Mucosa of rectum (tissue), 2 donors: Measurements from ENCODE around the gene SLC4A7.

Experiments used
- H3K27ac ChIP-seq, 2 donors: one replicate each; pipeline ENCODE4 v1.7.0; 2013; ENCODE audit warnings: inconsistent platforms in 2 of 2, low read depth in 2 of 2, low read length in 2 of 2
- H3K27me3 ChIP-seq, 2 donors: one replicate each; pipeline ENCODE4 v1.7.0; 2013; ENCODE audit warnings: low read length in 2 of 2; ENCODE audit not compliant: control insufficient read depth in 2 of 2, insufficient read depth in 2 of 2
- H3K36me3 ChIP-seq, 2 donors: one replicate each; pipeline ENCODE4 v1.7.0; 2013; ENCODE audit warnings: low read length in 2 of 2; ENCODE audit not compliant: control insufficient read depth in 2 of 2, insufficient read depth in 2 of 2
- H3K4me1 ChIP-seq, 2 donors: one replicate each; pipeline ENCODE4 v1.7.0; 2013; ENCODE audit warnings: low read length in 2 of 2, mild to moderate bottlenecking in 1 of 2; ENCODE audit not compliant: control insufficient read depth in 2 of 2, insufficient read depth in 2 of 2
- H3K4me3 ChIP-seq, 2 donors: one replicate each; pipeline ENCODE4 v1.7.0; 2013; ENCODE audit warnings: low read length in 2 of 2
- H3K9ac ChIP-seq, 2 donors: one replicate each; pipeline ENCODE4 v1.7.0; 2013; ENCODE audit warnings: low read length in 2 of 2, low read depth in 1 of 2, mild to moderate bottlenecking in 1 of 2
- H3K9me3 ChIP-seq, 2 donors: one replicate each; pipeline ENCODE4 v1.7.0; 2013; ENCODE audit warnings: low read length in 2 of 2; ENCODE audit not compliant: control insufficient read depth in 2 of 2
- donor health status: healthy.
- donor health status: Normal muscosa, but diverticular disease.

SLC4A7 gene

DNA sequence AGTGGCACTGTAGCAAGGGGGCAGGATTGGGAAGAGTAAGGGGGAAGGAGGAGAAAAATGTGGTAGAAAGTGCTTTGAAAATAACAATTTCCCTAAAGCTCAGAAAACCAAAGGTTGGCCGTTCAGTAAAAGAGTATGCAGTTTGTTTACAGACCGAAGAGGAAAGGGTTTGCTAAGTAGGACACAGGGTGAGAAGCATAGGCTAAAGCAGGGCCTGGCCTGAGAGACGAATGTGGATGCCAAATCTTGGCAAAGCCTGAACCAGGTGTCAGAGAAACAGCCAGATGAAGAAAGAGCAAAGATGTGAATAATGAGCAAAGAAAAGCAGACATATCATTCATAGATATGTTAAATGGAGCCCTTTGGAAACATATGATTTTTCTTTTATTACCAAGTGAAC, 132.1 kb downstream of the SLC4A7 start:
- H3K4me3 ChIP-seq, result no peak overlapping the region
- H3K9ac ChIP-seq, result no peak overlapping the region
- H3K9me3 ChIP-seq, result no peaks in the 10 kb centered on the region
- H3K27me3 ChIP-seq, result no peaks in the 10 kb centered on the region
- peaks cover 3 to 9% of the 10 kb centered on the region in 2 donors for H3K4me1 ChIP-seq
- H3K36me3 ChIP-seq, result no peaks in the 10 kb centered on the region
- H3K27ac ChIP-seq, result no peak overlapping the region

- Histone ChIP-seq H3K27ac (no peak overlapping the region), H3K9ac (no peak overlapping the region), H3K4me3 (no peak overlapping the region), H3K27me3 (no peaks in the 10 kb centered on the region), H3K36me3 (no peaks in the 10 kb centered on the region), H3K4me1 (peaks cover 2 to 16% of the 10 kb centered on the region in 2 donors), H3K9me3 (no peaks in the 10 kb centered on the region)
Measured at GRCh38 chr3:27349832-27350231, 134.4 kb downstream of the SLC4A7 start.

GRCh38 chr3:27345959-27346865, 138.0 kb downstream of the SLC4A7 start:
- Histone ChIP-seq H3K9me3 (no peaks in the 10 kb centered on the region), H3K36me3 (no peaks in the 10 kb centered on the region), H3K4me3 (no peak overlapping the region), H3K4me1 (peaks cover 0 to 8% of the 10 kb centered on the region in 2 donors), H3K9ac (no peak overlapping the region), H3K27me3 (no peaks in the 10 kb centered on the region), H3K27ac (no peak overlapping the region)

DNA sequence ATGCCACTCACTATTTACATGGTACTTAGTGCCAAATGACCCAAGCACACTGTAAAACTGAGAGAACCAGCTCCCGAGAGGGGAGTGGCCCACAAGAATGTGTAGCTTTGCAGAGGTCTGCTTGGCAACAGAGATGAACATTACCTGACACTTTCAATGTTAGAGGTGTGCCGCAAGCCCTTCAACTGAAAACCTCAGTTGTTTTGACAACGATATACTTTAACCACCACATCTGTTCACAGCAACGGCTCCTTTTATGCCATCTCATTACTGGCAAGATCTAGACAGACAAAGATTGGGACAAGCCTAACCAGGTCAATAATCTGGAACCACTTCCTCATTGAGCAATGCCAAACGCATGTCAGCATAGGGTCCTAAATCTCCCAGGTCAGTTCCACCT, 138.7 kb downstream of the SLC4A7 start:
- Histone ChIP-seq H3K9ac (no peak overlapping the region), H3K27ac (no peak overlapping the region), H3K4me1 (peaks cover 0 to 8% of the 10 kb centered on the region in 2 donors), H3K27me3 (no peaks in the 10 kb centered on the region), H3K9me3 (no peaks in the 10 kb centered on the region), H3K4me3 (no peak overlapping the region), H3K36me3 (no peaks in the 10 kb centered on the region)

DNA sequence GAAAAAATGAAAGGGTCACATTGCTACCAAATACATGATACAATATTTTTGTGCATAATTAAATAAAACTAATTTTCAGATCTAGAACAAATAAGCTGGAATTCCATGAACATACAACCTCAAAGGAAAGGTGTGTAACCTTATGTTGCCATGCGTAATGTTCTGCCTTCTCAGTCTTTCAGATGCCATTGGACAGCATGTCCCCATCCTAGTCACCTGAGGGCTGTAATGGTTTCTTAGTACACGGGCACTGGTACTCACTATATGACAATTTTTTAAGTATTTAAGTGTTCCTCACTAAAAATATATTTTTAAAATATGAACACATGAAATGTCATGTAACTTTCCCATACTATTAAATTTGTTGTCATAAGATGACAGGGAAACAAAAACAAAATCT, 139.1 kb downstream of the SLC4A7 start:
- Histone ChIP-seq H3K9me3 (no peaks in the 10 kb centered on the region), H3K9ac (no peak overlapping the region), H3K36me3 (no peaks in the 10 kb centered on the region), H3K27me3 (no peaks in the 10 kb centered on the region), H3K4me1 (peaks cover 0 to 8% of the 10 kb centered on the region in 2 donors), H3K27ac (no peak overlapping the region), H3K4me3 (no peak overlapping the region)

- Histone ChIP-seq H3K4me1 (peaks cover 0 to 8% of the 10 kb centered on the region in 2 donors), H3K36me3 (no peaks in the 10 kb centered on the region), H3K9me3 (no peaks in the 10 kb centered on the region), H3K9ac (no peak overlapping the region), H3K4me3 (no peak overlapping the region), H3K27ac (no peak overlapping the region), H3K27me3 (no peaks in the 10 kb centered on the region)
Measured at GRCh38 chr3:27344192-27344591, 140.0 kb downstream of the SLC4A7 start.

DNA sequence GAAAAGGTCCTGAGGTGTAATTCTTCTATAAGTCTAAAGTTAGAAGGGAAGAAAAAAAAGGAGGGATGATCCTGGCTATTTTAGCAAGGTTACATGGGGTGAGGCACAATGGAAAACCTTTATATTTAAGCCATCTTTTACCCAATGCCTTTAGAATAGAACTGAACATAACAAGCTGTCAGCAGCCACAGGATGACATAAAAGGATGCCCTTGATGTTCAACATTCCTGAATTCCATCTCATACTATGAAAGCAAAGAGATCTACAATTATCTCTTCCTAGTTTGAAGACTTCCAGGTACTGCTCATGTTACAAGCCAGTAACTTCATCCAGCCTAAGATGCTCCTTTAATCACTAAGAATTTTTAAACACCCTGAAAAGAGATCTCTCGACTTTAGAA, 141.9 kb downstream of the SLC4A7 start:
- H3K9ac ChIP-seq, result no peak overlapping the region
- peaks cover 0 to 8% of the 10 kb centered on the region in 2 donors for H3K4me1 ChIP-seq
- no peaks in the 10 kb centered on the region for H3K9me3 ChIP-seq
- H3K27me3 ChIP-seq, result no peaks in the 10 kb centered on the region
- no peak overlapping the region for H3K27ac ChIP-seq
- no peak overlapping the region for H3K4me3 ChIP-seq
- H3K36me3 ChIP-seq, result no peaks in the 10 kb centered on the region

GRCh38 chr3:27340534-27340933, 143.7 kb downstream of the SLC4A7 start:
- H3K27ac ChIP-seq, result no peak overlapping the region
- no peaks in the 10 kb centered on the region for H3K36me3 ChIP-seq
- no peak overlapping the region for H3K4me3 ChIP-seq
- H3K9me3 ChIP-seq, result no peaks in the 10 kb centered on the region
- H3K27me3 ChIP-seq, result no peaks in the 10 kb centered on the region
- peaks cover 0 to 3% of the 10 kb centered on the region in 2 donors for H3K4me1 ChIP-seq
- no peak overlapping the region for H3K9ac ChIP-seq

GRCh38 chr3:27335571-27335970, 148.6 kb downstream of the SLC4A7 start:
- Histone ChIP-seq H3K9me3 (no peaks in the 10 kb centered on the region), H3K36me3 (no peaks in the 10 kb centered on the region), H3K27ac (no peak overlapping the region), H3K9ac (no peak overlapping the region), H3K4me1 (no peaks in the 10 kb centered on the region), H3K27me3 (no peaks in the 10 kb centered on the region), H3K4me3 (no peak overlapping the region)

- no peaks in the 10 kb centered on the region for H3K4me1 ChIP-seq
- H3K9ac ChIP-seq, result no peak overlapping the region
- no peak overlapping the region for H3K27ac ChIP-seq
Measured at GRCh38 chr3:27333843-27334242, 150.3 kb downstream of the SLC4A7 start.

More at GRCh38 chr3:27333843-27334242, 150.3 kb downstream of the SLC4A7 start:
- Histone ChIP-seq H3K27me3 (no peaks in the 10 kb centered on the region), H3K9me3 (no peaks in the 10 kb centered on the region), H3K36me3 (no peaks in the 10 kb centered on the region), H3K4me3 (no peak overlapping the region)
